LNCAP (cell line): ENCODE results near the gene ARHGEF11.

Experiments
- CTCF ChIP-seq: fragments of 450-650 bp; IDR thresholded peaks from 2 replicates; pipeline ENCODE4 v1.5.1; 2017; ENCODE audit warnings: mild to moderate bottlenecking

ARHGEF11 gene

DNA sequence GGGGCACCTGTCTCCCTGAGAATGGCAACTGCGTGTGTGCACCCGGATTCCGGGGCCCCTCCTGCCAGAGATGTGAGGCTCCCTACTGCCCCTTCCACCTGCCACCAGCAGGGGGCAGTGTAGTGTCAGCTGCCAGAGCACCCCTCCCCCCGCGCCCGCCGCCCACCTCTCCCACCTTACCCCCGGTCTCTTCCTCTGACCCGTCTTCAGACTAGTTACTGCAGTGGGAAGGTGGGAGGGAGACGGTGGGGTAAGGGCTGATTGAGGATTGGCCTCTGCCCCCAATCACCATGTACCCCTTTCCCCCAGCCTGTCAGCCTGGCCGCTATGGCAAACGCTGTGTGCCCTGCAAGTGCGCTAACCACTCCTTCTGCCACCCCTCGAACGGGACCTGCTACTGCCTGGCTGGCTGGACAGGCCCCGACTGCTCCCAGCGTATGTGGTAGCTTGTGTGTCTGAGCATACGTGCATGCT, 135.2 kb downstream of the ARHGEF11 start:
- peak; percentile 100 for TF ChIP-seq CTCF

- no peak for TF ChIP-seq CTCF
These were observed 135.9 kb downstream of the ARHGEF11 start for GRCh38 chr1:156909671-156910070.

GRCh38 chr1:156908955-156909354, 136.6 kb downstream of the ARHGEF11 start:
- TF ChIP-seq CTCF, result no peak

DNA sequence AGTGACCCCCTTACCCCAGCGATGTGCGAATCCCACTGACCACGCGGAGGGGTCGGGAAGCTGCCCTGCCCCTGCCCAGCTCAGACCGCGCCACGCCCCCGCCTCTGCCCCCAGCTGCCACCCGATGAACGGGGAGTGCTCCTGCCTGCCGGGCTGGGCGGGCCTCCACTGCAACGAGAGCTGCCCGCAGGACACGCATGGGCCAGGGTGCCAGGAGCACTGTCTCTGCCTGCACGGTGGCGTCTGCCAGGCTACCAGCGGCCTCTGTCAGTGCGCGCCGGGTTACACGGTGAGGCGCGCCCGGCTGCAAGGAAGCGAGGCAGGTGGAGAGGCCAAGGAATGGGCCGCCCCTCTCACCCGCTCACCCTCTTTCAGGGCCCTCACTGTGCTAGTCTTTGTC, 137.0 kb downstream of the ARHGEF11 start:
- TF ChIP-seq CTCF, result no peak

- no peak for TF ChIP-seq CTCF
These were observed 139.2 kb downstream of the ARHGEF11 start for GRCh38 chr1:156906206-156906906.

- no peak for TF ChIP-seq CTCF
These were observed 139.9 kb downstream of the ARHGEF11 start for GRCh38 chr1:156905651-156906050.

GRCh38 chr1:156905176-156905575, 140.4 kb downstream of the ARHGEF11 start:
- TF ChIP-seq CTCF, result no peak
